Muscle layer of colon (tissue), 2 donors: ENCODE measurements around the gene OR10G7.
"Not testable (repeated sequence)": the region's sequence is repeated elsewhere in the genome, so short reads cannot be mapped to it uniquely, and the experiment has no call there.

Source experiments
- H3K27ac ChIP-seq: one replicate; pipeline ENCODE4 v1.7.0; 2013; ENCODE audit warnings: low read depth, mild to moderate bottlenecking, low read length, moderate library complexity
- H3K27me3 ChIP-seq, 2 donors: one replicate each; pipeline ENCODE4 v1.7.0; 2013; ENCODE audit warnings: low read length in 2 of 2, mild to moderate bottlenecking in 2 of 2; ENCODE audit not compliant: insufficient read depth in 2 of 2, control insufficient read depth in 1 of 2
- H3K36me3 ChIP-seq: one replicate; pipeline ENCODE4 v1.7.0; 2013; ENCODE audit warnings: mild to moderate bottlenecking, low read length; ENCODE audit not compliant: insufficient read depth
- H3K4me1 ChIP-seq: one replicate; pipeline ENCODE4 v1.7.0; 2013; ENCODE audit warnings: mild to moderate bottlenecking, low read length; ENCODE audit not compliant: insufficient read depth
- H3K4me3 ChIP-seq, 2 donors: one replicate each; pipeline ENCODE4 v1.7.0; 2013; ENCODE audit warnings: low read length in 2 of 2, low read depth in 1 of 2, mild to moderate bottlenecking in 1 of 2, moderate library complexity in 1 of 2
- H3K9ac ChIP-seq: one replicate; pipeline ENCODE4 v1.7.0; 2013; ENCODE audit warnings: low read length
- H3K9me3 ChIP-seq: one replicate; pipeline ENCODE4 v1.7.0; 2013; ENCODE audit warnings: mild to moderate bottlenecking, low read length
- donor health status: abdominal sarcoma.
- donor health status: Adenocarcinoma of cecum.

The OR10G7 gene

DNA sequence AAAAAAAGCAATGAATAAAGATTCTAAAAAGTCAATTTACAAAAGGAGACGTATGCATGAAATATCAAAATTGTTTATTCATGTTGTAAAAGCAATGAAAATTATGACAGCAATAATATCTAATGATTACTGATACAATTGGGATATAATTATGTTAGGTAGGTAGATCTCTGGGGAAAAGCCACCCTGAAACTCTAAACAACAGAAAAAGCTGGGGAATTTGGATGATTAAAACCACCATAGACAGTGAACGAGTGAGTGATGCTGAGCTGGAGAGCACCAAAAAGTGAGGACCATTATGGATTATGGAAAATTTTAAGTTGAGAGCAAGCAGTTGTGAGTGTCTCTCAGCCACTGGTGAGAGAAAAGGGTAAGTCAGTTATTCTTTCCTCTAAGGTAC is 14.6 kb downstream of the OR10G7 start, which contains the start of gene OR10G8:
OR10G8 (plus strand) TSS at position 301 of the 400 bp plus-strand sequence. CDS start 2,825 bp downstream, outside the sequence.
- Histone ChIP-seq H3K9ac (no peak within 1 kb of the TSS), H3K36me3 (no peaks in the 10 kb centered on the region), H3K4me1 (no peaks in the 10 kb centered on the region), H3K27ac (no peak within 1 kb of the TSS), H3K9me3 (no peaks in the 10 kb centered on the region), H3K4me3 (no peak within 1 kb of the TSS), H3K27me3 (no peaks in the 10 kb centered on the region)

DNA sequence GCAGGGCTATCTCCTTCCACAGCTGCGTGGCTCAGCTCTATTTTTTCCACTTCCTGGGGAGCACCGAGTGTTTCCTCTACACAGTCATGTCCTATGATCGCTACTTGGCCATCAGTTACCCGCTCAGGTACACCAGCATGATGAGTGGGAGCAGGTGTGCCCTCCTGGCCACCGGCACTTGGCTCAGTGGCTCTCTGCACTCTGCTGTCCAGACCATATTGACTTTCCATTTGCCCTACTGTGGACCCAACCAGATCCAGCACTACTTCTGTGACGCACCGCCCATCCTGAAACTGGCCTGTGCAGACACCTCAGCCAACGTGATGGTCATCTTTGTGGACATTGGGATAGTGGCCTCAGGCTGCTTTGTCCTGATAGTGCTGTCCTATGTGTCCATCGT is 25.3 kb downstream of the OR10G7 start:
- not testable (repeated sequence) for H3K27ac ChIP-seq, H3K36me3 ChIP-seq, H3K9me3 ChIP-seq, H3K4me3 ChIP-seq, H3K27me3 ChIP-seq, H3K9ac ChIP-seq, H3K4me1 ChIP-seq

DNA sequence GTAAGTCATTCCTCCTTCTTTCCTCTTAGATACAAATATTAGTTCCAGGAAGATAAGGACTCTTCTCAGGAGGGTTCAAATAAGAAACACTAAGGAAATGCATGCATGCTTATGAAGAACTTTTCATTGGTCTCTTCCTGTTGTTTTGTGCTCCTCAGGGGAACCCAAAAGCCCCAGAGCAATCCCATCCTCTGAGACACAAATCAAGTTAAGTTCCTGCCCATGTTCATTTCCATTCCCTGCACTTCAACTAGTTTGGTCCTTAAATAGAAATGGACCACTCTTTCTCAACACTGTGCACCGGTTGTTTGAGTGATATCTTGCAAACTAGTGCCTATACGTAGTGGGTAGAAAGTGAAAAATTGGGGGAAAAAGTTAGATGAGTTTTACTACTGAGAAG is 28.4 kb downstream of the OR10G7 start, which contains the start of gene OR10G4:
OR10G4 (plus strand) TSS at position 301 of the 400 bp plus-strand sequence. CDS start 2,578 bp downstream, outside the sequence.
- Histone ChIP-seq H3K36me3 (no peaks in the 10 kb centered on the region), H3K27me3 (no peaks in the 10 kb centered on the region), H3K4me1 (no peaks in the 10 kb centered on the region), H3K27ac (no peak within 1 kb of the TSS), H3K9ac (no peak within 1 kb of the TSS), H3K9me3 (no peaks in the 10 kb centered on the region), H3K4me3 (no peak within 1 kb of the TSS)

GRCh38 chr11:123995119-123995518 is 46.0 kb downstream of the OR10G7 start, which contains the start of gene OR10G6:
Gene OR10G6 (minus strand): TSS chr11:123995161. CDS start chr11:123995161, 0 bp downstream.
- no peak within 1 kb of the TSS for H3K27ac ChIP-seq
- H3K4me3 ChIP-seq = no peak within 1 kb of the TSS
- no peaks in the 10 kb centered on the region for H3K9me3 ChIP-seq
- no peak within 1 kb of the TSS for H3K9ac ChIP-seq
- no peaks in the 10 kb centered on the region for H3K4me1 ChIP-seq
- no peaks in the 10 kb centered on the region for H3K36me3 ChIP-seq
- H3K27me3 ChIP-seq = no peaks in the 10 kb centered on the region
